Keratinocyte (primary cell): ENCODE results near the gene NPTXR. TPM values are rescaled to one million over a fixed set of nuclear protein-coding genes. Genes with fewer than 3 reads are reported as not detected.
A peak's percentile ranks its signal among the peaks of the same experiment; 100 is the strongest.

ENCODE experiments used
- DNase-seq: peaks from one replicate; pipeline ENCODE4 v3.0.0-alpha.2; 2011; ENCODE audit warnings: low read depth, missing footprints, low spot score
- FAIRE-seq: peaks from 2 replicates; lab custom pipeline; 2011; peaks lifted over from hg19 to GRCh38; lab: Jason Lieb, UNC
- H2AFZ ChIP-seq: 2 replicates; pipeline ENCODE4 v1.6.0; 2012; ENCODE audit warnings: low read length, control low read depth, inconsistent platforms; ENCODE audit not compliant: control insufficient read depth
- H3K27ac ChIP-seq: 2 replicates; pipeline ENCODE4 v1.5.1; 2011; ENCODE audit warnings: low read length; ENCODE audit not compliant: control insufficient read depth, insufficient read depth
- H3K27me3 ChIP-seq: 3 replicates; pipeline ENCODE4 v1.6.0; 2011; ENCODE audit warnings: low read length; ENCODE audit not compliant: control insufficient read depth, insufficient read depth; ENCODE audit errors: extremely low read depth
- H3K36me3 ChIP-seq, 2 experiments: 2 replicates in 1 of 2; 3 replicates in 1 of 2; pipeline ENCODE4 v1.5.1; 2011; ENCODE audit warnings: low read length in 2 of 2, mild to moderate bottlenecking in 1 of 2; ENCODE audit not compliant: control insufficient read depth in 2 of 2, insufficient read depth in 2 of 2; ENCODE audit errors: extremely low read depth in 1 of 2
- H3K4me1 ChIP-seq: 3 replicates; pipeline ENCODE4 v1.5.1; 2011; ENCODE audit warnings: low read length; ENCODE audit not compliant: control insufficient read depth, insufficient read depth; ENCODE audit errors: extremely low read depth
- H3K4me2 ChIP-seq: 3 replicates; pipeline ENCODE4 v1.6.0; 2011; ENCODE audit warnings: low read depth, low read length; ENCODE audit not compliant: control insufficient read depth, insufficient read depth; ENCODE audit errors: extremely low read depth
- H3K4me3 ChIP-seq, 3 experiments: fragments of 200-600 bp in 1 of 3; sonication (generic) in 1 of 3; 2 replicates in 2 of 3; 3 replicates in 1 of 3; pipeline ENCODE4 v1.5.1; 2011 to 2016; ENCODE audit warnings: low read length in 3 of 3, mild to moderate bottlenecking in 3 of 3, control low read depth in 2 of 3, inconsistent platforms in 1 of 3, low read depth in 1 of 3, mixed read lengths in 1 of 3, mixed run types in 1 of 3, moderate library complexity in 1 of 3; ENCODE audit not compliant: control insufficient read depth in 2 of 3, insufficient read depth in 2 of 3; ENCODE audit errors: extremely low read depth in 1 of 3
- H3K79me2 ChIP-seq: 2 replicates; pipeline ENCODE4 v1.6.0; 2012; ENCODE audit warnings: low read length; ENCODE audit not compliant: control insufficient read depth, insufficient read depth
- H3K9ac ChIP-seq: 3 replicates; pipeline ENCODE4 v1.6.0; 2011; ENCODE audit warnings: low read length; ENCODE audit not compliant: control insufficient read depth, insufficient read depth; ENCODE audit errors: extremely low read depth
- H3K9me1 ChIP-seq: 3 replicates; pipeline ENCODE4 v1.6.0; 2011; ENCODE audit warnings: low read length; ENCODE audit not compliant: control insufficient read depth, insufficient read depth; ENCODE audit errors: extremely low read depth
- H3K9me3 ChIP-seq: 2 replicates; pipeline ENCODE4 v1.5.1; 2012; ENCODE audit warnings: low read depth, low read length; ENCODE audit not compliant: control insufficient read depth
- H4K20me1 ChIP-seq: 3 replicates; pipeline ENCODE4 v1.6.0; 2011; ENCODE audit warnings: low read length; ENCODE audit not compliant: control insufficient read depth, insufficient read depth; ENCODE audit errors: extremely low read depth
- EZH2 ChIP-seq: IDR thresholded peaks from one replicate; pipeline ENCODE4 v1.6.1; 2012; ENCODE audit warnings: inconsistent platforms, mild to moderate bottlenecking, low read length, moderate library complexity
- dilution Hi-C: fragments of 300-500 bp; cut with MboI; formaldehyde crosslinking; loops from one replicate; pipeline ENCODE4 v1.7.0; 2020; ENCODE audit warnings: low sequenced_read_pairs; ENCODE audit not compliant: extremely low pct_ligation_motif_present
- polyA plus RNA-seq, 5 experiments: library from polyadenylated mRNA; depleted of rRNA in 3 of 5; stranded (reverse) in 3 of 5; stranded (forward) in 1 of 5; unstranded in 1 of 5; fragments of >200 nt; gene quantifications; 1 replicate in 1 of 5; 2 replicates in 3 of 5; 3 replicates in 1 of 5; pipeline versions ENCODE4 v1.2.1 to v1.2.3, GENCODE V29; 2011 to 2012; ENCODE audit warnings: missing spikeins in 2 of 5, low read depth in 1 of 5, low replicate concordance in 1 of 5
- TF ChIP-seq, protein P1 (sequence below), 3 experiments: IDR thresholded peaks in 1 of 3; conservative IDR thresholded peaks in 1 of 3; optimal IDR thresholded peaks in 1 of 3; 2 replicates in 2 of 3; 3 replicates in 1 of 3; pipeline versions ENCODE3 to v1.5.1; 2011; ENCODE audit warnings: low read length in 3 of 3, mild to moderate bottlenecking in 3 of 3, moderate library complexity in 2 of 3, control low read depth in 1 of 3, inconsistent platforms in 1 of 3; ENCODE audit not compliant: insufficient read depth in 2 of 3; ENCODE audit errors: extremely low read depth in 1 of 3

Gene NPTXR
- polyA plus RNA-seq, 1 donor (not counting 4 experiments of a cell fraction or from before 2014, with no cell fraction given): 0.03 TPM

DNA sequence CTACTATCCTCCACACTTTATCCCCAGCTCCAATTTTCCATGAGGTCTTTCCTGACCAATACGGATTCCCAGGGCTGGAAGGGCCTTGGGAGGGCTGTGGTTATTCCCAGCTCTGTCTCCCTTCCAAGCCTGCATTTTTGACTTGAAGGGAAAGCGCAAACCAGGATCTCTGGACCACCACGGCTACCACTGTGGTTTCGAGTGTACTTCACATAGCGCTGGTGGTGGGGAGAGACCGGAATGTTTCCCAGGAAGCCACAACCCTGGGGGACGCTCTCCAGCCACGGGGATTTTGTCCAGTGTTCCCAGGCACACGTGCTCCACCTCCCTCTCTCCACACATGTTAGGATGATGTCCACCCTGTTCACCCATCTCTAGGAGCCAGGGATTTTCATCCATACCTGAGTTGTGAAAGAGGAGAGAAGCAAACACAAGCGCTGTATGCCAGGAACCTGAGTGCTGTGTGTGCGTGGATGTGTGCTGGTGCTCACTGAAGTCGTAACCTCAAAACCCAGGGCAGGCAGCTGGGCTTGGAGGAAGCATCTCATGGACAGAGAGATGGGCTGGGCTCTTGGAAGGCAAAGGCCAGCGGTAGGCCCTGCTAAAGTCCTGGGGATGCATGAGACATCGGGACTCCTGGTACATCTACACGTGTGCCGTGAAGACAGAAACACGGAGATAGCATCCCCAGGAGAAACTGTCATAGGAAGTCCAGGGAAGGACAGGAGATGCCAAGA is 1.3 kb upstream of the NPTXR start:
- TF ChIP-seq, protein P1, sequence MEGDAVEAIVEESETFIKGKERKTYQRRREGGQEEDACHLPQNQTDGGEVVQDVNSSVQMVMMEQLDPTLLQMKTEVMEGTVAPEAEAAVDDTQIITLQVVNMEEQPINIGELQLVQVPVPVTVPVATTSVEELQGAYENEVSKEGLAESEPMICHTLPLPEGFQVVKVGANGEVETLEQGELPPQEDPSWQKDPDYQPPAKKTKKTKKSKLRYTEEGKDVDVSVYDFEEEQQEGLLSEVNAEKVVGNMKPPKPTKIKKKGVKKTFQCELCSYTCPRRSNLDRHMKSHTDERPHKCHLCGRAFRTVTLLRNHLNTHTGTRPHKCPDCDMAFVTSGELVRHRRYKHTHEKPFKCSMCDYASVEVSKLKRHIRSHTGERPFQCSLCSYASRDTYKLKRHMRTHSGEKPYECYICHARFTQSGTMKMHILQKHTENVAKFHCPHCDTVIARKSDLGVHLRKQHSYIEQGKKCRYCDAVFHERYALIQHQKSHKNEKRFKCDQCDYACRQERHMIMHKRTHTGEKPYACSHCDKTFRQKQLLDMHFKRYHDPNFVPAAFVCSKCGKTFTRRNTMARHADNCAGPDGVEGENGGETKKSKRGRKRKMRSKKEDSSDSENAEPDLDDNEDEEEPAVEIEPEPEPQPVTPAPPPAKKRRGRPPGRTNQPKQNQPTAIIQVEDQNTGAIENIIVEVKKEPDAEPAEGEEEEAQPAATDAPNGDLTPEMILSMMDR (optimal IDR thresholded peaks at IDR 0.05 in 1 of 3, IDR thresholded peaks at IDR 0.05 in 1 of 3, conservative IDR thresholded peaks at IDR 0.05 in 1 of 3; ENCODE audit: extremely low read depth in 1 of 3, insufficient read depth in 2 of 3, low read length in 3 of 3): no peak
- no peak for TF ChIP-seq EZH2
- no peak overlapping the region for H3K4me2 ChIP-seq
- H3K27ac ChIP-seq: no peak overlapping the region
- DNase-seq: no peak
- H3K4me1 ChIP-seq: peaks cover 3% of the 10 kb centered on the region
- no peak overlapping the region for H2AFZ ChIP-seq
- no peaks in the 10 kb centered on the region for H3K36me3 ChIP-seq
- no peak for FAIRE-seq
- no peaks in the 10 kb centered on the region for H3K9me3 ChIP-seq
- H3K27me3 ChIP-seq: peaks cover 64% of the 10 kb centered on the region
- no peaks in the 10 kb centered on the region for H3K9me1 ChIP-seq
- H4K20me1 ChIP-seq: peaks cover 6% of the 10 kb centered on the region
- no peaks in the 10 kb centered on the region for H3K79me2 ChIP-seq
- dilution Hi-C loops: no loop called here
- no peak overlapping the region for H3K4me3 ChIP-seq
- no peak overlapping the region for H3K9ac ChIP-seq

DNA sequence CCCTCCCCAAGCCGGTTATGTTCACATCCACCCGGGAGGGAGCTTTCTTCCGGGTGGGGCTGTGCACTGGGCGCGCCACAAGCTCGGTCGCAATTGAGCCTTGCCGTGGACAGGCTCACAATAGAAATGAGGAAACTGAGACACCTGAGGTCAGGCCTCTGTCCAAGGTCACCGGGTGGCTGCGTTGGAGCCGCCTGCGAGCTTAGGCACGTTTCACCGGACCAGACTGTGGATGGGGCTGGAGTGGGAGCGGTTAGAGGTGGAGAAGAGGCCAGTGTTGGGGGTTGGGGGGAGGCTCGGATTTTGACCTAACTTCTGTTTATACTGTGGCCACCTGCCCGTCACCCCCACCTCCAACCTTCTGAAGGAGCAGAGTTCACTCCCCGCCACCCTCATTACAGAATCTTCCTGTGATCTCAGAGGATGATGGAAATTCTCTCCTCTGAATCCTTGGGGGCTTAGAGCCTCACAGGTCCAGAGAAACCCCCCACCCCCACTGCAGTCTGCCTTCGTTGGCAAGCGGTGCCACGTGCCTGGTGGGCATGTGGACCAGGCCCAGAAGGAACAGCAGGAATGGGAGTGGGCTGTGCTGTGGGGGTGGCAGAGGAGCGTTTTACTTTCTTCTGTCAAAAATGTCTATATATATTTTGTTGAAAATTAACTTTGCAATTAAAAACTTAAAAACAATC is 631 bp upstream of the NPTXR start:
- no peak overlapping the region for H3K9ac ChIP-seq
- H3K9me1 ChIP-seq: no peaks in the 10 kb centered on the region
- H3K4me1 ChIP-seq: peaks cover 3% of the 10 kb centered on the region
- no peak overlapping the region for H3K4me2 ChIP-seq
- peaks cover 8% of the 10 kb centered on the region for H4K20me1 ChIP-seq
- no peaks in the 10 kb centered on the region for H3K9me3 ChIP-seq
- H3K36me3 ChIP-seq: no peaks in the 10 kb centered on the region
- peak overlapping the region in 1 of 3 experiments; percentile 16 for H3K4me3 ChIP-seq
- TF ChIP-seq, protein P1 (optimal IDR thresholded peaks at IDR 0.05 in 1 of 3, IDR thresholded peaks at IDR 0.05 in 1 of 3, conservative IDR thresholded peaks at IDR 0.05 in 1 of 3; ENCODE audit: extremely low read depth in 1 of 3, insufficient read depth in 2 of 3, low read length in 3 of 3): no peak
- peak; percentile 64 for TF ChIP-seq EZH2
- H3K27ac ChIP-seq: no peak overlapping the region
- DNase-seq: no peak
- dilution Hi-C loops: no loop called here
- no peaks in the 10 kb centered on the region for H3K79me2 ChIP-seq
- FAIRE-seq: no peak
- H3K27me3 ChIP-seq: peaks cover 64% of the 10 kb centered on the region
- H2AFZ ChIP-seq: no peak overlapping the region
